ENCODE data around the gene CATSPERD. TPM values are rescaled to one million over a fixed set of nuclear protein-coding genes. Genes with fewer than 3 reads are reported as not detected.

CATSPERD gene
- total RNA-seq, 1 experiment from 2014 or later: 0.50 TPM

DNA sequence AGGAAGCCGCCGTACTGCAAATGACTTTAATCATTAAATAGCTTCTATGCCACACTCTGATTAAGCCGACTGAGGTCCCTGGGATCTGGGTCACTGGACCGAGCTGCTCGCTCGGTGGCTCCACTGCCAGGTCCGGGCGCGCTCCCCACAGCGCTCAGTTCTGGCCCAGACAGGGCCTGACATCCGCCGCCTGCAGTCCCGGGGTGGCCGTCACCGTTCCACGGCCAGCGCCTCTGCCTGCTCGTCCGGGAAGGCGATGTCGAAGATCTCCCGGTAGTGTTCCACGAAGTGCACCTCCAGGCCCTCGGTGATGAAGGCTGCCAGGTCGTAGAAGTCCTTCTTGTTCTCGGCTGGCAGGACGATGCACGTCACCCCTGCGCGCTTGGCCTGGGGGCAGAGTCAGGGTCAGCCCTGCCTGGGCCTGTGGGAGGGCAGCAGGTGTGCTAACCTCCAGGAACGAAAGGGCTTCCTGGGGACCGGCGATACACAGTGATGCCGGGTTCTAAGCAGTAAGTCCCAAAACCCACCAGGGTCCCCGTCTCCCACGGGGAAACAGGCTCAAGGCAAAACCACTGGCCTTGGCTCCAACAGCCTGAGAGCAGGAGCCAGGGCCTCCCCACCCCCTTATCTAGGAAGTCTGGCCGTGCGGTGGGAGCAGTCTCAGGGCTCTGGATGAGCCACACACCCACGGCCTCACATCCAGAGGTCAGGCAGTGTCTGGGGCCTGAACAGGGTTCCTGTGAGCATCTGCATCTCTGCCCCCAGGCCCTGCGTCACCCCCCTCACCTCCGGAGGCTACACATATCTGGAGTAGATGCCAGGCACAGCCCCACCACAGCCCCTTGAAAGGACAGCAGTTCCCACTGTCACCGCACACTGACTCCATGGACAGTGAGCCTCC lies 28.4 kb upstream of the CATSPERD start (continued):
- TF ChIP-seq TEAD4 (CRISPR knock-in tag; IDR thresholded peaks at IDR 0.05) (no peak), NFATC4 (CRISPR knock-in tag; IDR thresholded peaks at IDR 0.05) (0 out of 2 replicates have a peak, but pooled peaks have one; percentile 55), SMAD3 (CRISPR knock-in tag; IDR thresholded peaks at IDR 0.05; ENCODE audit: borderline replicate concordance) (no peak), GTF2I (CRISPR knock-in tag; conservative IDR thresholded peaks at IDR 0.05) (no peak), SOX15 (CRISPR knock-in tag; IDR thresholded peaks at IDR 0.05) (no peak), NR1H2 (CRISPR knock-in tag; IDR thresholded peaks at IDR 0.05) (no peak), ZNF263 (CRISPR knock-in tag; IDR thresholded peaks at IDR 0.05; ENCODE audit: low read depth) (no peak), ZBTB21 (CRISPR knock-in tag; IDR thresholded peaks at IDR 0.05; ENCODE audit: borderline replicate concordance) (no peak), ZNF416 (CRISPR knock-in tag; IDR thresholded peaks at IDR 0.05) (no peak), ZNF138 (CRISPR knock-in tag; conservative IDR thresholded peaks at IDR 0.05) (no peak), ZNF121 (CRISPR knock-in tag; IDR thresholded peaks at IDR 0.05) (peak; percentile 61; the same call in 1 of the 2 replicates), FOXJ3 (CRISPR knock-in tag; IDR thresholded peaks at IDR 0.05; ENCODE audit: borderline replicate concordance) (no peak), CREM (CRISPR knock-in tag; IDR thresholded peaks at IDR 0.05) (0 out of 2 replicates have a peak, but pooled peaks have one; percentile 32), GRHL2 (CRISPR knock-in tag; IDR thresholded peaks at IDR 0.05; ENCODE audit: insufficient replicate concordance, severe bottlenecking) (no peak), MYBL2 (CRISPR knock-in tag; IDR thresholded peaks at IDR 0.05) (0 out of 2 replicates have a peak, but pooled peaks have one; percentile 27), TEAD1 (CRISPR knock-in tag; IDR thresholded peaks at IDR 0.05) (0 out of 2 replicates have a peak, but pooled peaks have one; percentile 49), HMGA2 (CRISPR knock-in tag; IDR thresholded peaks at IDR 0.05) (no peak), PRRX2 (CRISPR knock-in tag; IDR thresholded peaks at IDR 0.05) (0 out of 2 replicates have a peak, but pooled peaks have one; percentile 34), TCF7 (CRISPR knock-in tag; IDR thresholded peaks at IDR 0.05; ENCODE audit: low read depth) (no peak), ESRRA (CRISPR knock-in tag; IDR thresholded peaks at IDR 0.05; ENCODE audit: borderline replicate concordance) (no peak)
- TF ChIP-seq, protein P1, sequence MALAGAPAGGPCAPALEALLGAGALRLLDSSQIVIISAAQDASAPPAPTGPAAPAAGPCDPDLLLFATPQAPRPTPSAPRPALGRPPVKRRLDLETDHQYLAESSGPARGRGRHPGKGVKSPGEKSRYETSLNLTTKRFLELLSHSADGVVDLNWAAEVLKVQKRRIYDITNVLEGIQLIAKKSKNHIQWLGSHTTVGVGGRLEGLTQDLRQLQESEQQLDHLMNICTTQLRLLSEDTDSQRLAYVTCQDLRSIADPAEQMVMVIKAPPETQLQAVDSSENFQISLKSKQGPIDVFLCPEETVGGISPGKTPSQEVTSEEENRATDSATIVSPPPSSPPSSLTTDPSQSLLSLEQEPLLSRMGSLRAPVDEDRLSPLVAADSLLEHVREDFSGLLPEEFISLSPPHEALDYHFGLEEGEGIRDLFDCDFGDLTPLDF (CRISPR knock-in tag; IDR thresholded peaks at IDR 0.05): peak; percentile 50; the same call in 1 of the 2 replicates
- TF ChIP-seq, protein P2, sequence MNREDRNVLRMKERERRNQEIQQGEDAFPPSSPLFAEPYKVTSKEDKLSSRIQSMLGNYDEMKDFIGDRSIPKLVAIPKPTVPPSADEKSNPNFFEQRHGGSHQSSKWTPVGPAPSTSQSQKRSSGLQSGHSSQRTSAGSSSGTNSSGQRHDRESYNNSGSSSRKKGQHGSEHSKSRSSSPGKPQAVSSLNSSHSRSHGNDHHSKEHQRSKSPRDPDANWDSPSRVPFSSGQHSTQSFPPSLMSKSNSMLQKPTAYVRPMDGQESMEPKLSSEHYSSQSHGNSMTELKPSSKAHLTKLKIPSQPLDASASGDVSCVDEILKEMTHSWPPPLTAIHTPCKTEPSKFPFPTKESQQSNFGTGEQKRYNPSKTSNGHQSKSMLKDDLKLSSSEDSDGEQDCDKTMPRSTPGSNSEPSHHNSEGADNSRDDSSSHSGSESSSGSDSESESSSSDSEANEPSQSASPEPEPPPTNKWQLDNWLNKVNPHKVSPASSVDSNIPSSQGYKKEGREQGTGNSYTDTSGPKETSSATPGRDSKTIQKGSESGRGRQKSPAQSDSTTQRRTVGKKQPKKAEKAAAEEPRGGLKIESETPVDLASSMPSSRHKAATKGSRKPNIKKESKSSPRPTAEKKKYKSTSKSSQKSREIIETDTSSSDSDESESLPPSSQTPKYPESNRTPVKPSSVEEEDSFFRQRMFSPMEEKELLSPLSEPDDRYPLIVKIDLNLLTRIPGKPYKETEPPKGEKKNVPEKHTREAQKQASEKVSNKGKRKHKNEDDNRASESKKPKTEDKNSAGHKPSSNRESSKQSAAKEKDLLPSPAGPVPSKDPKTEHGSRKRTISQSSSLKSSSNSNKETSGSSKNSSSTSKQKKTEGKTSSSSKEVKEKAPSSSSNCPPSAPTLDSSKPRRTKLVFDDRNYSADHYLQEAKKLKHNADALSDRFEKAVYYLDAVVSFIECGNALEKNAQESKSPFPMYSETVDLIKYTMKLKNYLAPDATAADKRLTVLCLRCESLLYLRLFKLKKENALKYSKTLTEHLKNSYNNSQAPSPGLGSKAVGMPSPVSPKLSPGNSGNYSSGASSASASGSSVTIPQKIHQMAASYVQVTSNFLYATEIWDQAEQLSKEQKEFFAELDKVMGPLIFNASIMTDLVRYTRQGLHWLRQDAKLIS (CRISPR knock-in tag; IDR thresholded peaks at IDR 0.05; ENCODE audit: borderline replicate concordance): no peak
- TF ChIP-seq, protein P3, sequence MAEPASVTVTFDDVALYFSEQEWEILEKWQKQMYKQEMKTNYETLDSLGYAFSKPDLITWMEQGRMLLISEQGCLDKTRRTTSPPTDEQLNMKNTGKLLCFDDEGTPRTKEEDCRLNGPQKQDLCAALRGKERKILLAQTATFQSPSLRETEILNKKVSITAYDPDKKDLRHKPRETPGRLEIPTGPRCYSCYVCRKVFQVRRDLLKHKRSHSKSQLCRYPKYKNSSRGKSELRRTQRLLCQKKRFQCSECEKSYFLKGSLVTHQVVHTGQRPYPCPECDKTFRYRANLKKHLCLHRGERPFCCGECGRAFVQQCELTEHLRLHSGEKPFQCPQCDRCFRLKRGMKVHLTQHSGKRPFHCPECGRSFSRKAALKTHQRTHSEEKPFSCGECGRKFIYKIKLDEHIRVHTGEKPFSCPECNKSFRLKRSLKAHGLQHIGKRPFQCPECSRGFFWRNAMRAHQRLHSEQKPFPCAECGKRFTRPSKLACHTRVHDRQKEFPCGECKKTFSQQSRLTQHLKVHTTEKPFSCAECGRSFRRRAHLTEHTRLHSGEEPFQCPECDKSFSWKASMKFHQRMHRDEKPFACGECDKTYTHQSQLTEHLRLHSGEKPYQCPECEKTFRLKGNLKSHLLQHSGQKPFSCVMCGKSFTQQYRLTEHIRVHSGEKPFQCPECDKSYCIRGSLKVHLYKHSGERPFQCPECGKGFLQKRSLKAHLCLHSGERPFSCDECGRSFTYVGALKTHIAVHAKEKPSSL (CRISPR knock-in tag; conservative IDR thresholded peaks at IDR 0.05): no peak
- TF ChIP-seq, protein P4, sequence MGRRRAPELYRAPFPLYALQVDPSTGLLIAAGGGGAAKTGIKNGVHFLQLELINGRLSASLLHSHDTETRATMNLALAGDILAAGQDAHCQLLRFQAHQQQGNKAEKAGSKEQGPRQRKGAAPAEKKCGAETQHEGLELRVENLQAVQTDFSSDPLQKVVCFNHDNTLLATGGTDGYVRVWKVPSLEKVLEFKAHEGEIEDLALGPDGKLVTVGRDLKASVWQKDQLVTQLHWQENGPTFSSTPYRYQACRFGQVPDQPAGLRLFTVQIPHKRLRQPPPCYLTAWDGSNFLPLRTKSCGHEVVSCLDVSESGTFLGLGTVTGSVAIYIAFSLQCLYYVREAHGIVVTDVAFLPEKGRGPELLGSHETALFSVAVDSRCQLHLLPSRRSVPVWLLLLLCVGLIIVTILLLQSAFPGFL (CRISPR knock-in tag; IDR thresholded peaks at IDR 0.05; ENCODE audit: borderline replicate concordance): no peak
- TF ChIP-seq, protein P5, sequence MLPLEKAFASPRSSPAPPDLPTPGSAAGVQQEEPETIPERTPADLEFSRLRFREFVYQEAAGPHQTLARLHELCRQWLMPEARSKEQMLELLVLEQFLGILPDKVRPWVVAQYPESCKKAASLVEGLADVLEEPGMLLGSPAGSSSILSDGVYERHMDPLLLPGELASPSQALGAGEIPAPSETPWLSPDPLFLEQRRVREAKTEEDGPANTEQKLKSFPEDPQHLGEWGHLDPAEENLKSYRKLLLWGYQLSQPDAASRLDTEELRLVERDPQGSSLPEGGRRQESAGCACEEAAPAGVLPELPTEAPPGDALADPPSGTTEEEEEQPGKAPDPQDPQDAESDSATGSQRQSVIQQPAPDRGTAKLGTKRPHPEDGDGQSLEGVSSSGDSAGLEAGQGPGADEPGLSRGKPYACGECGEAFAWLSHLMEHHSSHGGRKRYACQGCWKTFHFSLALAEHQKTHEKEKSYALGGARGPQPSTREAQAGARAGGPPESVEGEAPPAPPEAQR (CRISPR knock-in tag; IDR thresholded peaks at IDR 0.05): no peak
- TF ChIP-seq, protein P6, sequence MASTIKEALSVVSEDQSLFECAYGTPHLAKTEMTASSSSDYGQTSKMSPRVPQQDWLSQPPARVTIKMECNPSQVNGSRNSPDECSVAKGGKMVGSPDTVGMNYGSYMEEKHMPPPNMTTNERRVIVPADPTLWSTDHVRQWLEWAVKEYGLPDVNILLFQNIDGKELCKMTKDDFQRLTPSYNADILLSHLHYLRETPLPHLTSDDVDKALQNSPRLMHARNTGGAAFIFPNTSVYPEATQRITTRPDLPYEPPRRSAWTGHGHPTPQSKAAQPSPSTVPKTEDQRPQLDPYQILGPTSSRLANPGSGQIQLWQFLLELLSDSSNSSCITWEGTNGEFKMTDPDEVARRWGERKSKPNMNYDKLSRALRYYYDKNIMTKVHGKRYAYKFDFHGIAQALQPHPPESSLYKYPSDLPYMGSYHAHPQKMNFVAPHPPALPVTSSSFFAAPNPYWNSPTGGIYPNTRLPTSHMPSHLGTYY (CRISPR knock-in tag; IDR thresholded peaks at IDR 0.05): no peak; the same call in 1 of the 2 replicates
- TF ChIP-seq, protein P7, sequence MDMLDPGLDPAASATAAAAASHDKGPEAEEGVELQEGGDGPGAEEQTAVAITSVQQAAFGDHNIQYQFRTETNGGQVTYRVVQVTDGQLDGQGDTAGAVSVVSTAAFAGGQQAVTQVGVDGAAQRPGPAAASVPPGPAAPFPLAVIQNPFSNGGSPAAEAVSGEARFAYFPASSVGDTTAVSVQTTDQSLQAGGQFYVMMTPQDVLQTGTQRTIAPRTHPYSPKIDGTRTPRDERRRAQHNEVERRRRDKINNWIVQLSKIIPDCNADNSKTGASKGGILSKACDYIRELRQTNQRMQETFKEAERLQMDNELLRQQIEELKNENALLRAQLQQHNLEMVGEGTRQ (CRISPR knock-in tag; IDR thresholded peaks at IDR 0.05): no peak
